NT2/D1 (cell line): ENCODE measurements around the gene ORC2.

Experiments
- SUZ12 ChIP-seq: IDR thresholded peaks from 2 replicates; pipeline ENCODE4 v1.6.1; 2011; ENCODE audit not compliant: insufficient read length, insufficient read depth; ENCODE audit errors: extremely low read depth
- YY1 ChIP-seq: IDR thresholded peaks from 2 replicates; pipeline ENCODE4 v1.6.1; 2011; ENCODE audit not compliant: insufficient read length, insufficient read depth
- ZNF274 ChIP-seq: IDR thresholded peaks from 2 replicates; pipeline ENCODE4 v1.6.1; 2011; ENCODE audit warnings: mild to moderate bottlenecking, low read depth, low read length

- TF ChIP-seq ZNF274 (no peak), YY1 (no peak), SUZ12 (no peak)
Observed at GRCh38 chr2:200993097-200993496, 29.6 kb upstream of the ORC2 start.
